Esophagus squamous epithelium (tissue), 5 donors: Measurements from ENCODE around the gene LAMP1. TPM values are rescaled to one million over a fixed set of nuclear protein-coding genes. Genes with fewer than 3 reads are reported as not detected.

ENCODE experiments used
- DNase-seq: peaks from one replicate; lab custom pipeline; 2025; lab: John Stamatoyannopoulos, UW
- H3K27ac ChIP-seq, 4 donors: fragments of 200-600 bp; sonication (generic); one replicate each; pipeline ENCODE4 v1.5.1; 2016 to 2019; ENCODE audit warnings: mild to moderate bottlenecking in 1 of 4
- H3K27me3 ChIP-seq, 4 donors: fragments of 200-600 bp; sonication (generic); 1 replicate in 3 of 4; 2 replicates in 1 of 4; pipeline versions ENCODE4 v1.5.1 to v1.6.0; 2017 to 2021; ENCODE audit warnings: antibody characterized with exemption in 1 of 4
- H3K36me3 ChIP-seq, 3 donors: fragments of 200-600 bp; sonication (generic); one replicate each; pipeline ENCODE4 v1.5.1; 2016 to 2019
- H3K4me1 ChIP-seq, 3 donors: fragments of 200-600 bp; sonication (generic); one replicate each; pipeline ENCODE4 v1.5.1; 2017 to 2019
- H3K4me3 ChIP-seq, 4 donors: fragments of 200-600 bp; sonication (generic); 1 replicate in 3 of 4; 2 replicates in 1 of 4; pipeline ENCODE4 v1.5.1; 2016 to 2019; ENCODE audit warnings: mild to moderate bottlenecking in 2 of 4, moderate library complexity in 1 of 4
- H3K9me3 ChIP-seq, 3 donors: fragments of 200-600 bp; sonication (generic); one replicate each; pipeline ENCODE4 v1.5.1; 2016 to 2019
- CTCF ChIP-seq, 6 experiments: fragments of 450-650 bp in 4 of 6; fragments of 200-600 bp in 2 of 6; sonication (generic) in 2 of 6; IDR thresholded peaks; one replicate each; pipeline ENCODE4 v1.5.1; 2016 to 2019; ENCODE audit warnings: antibody characterized with exemption in 6 of 6, mild to moderate bottlenecking in 4 of 6, moderate library complexity in 4 of 6
- POLR2A ChIP-seq, 4 donors: fragments of 450-650 bp; IDR thresholded peaks; one replicate each; pipeline ENCODE4 v1.6.1; 2017; ENCODE audit warnings: antibody characterized with exemption in 4 of 4, mild to moderate bottlenecking in 4 of 4, moderate library complexity in 3 of 4
- WGBS, 2 donors: methylation state at CpG; one replicate each; pipeline ENCODE4 v1.1.5; 2018; 5-methylcytosine and 5-hydroxymethylcytosine counted together
- intact Hi-C: fragments of 100-400 bp; cut with DNase I; formaldehyde crosslinking; loops from one replicate; pipeline ENCODE4 v1.15.0; 2022
- total RNA-seq, 4 donors: library from RNA; depleted of rRNA; stranded (reverse); fragments of >200 nt; gene quantifications; one replicate each; pipeline ENCODE4 v1.1.0, GENCODE V29; 2016
- donor health status: DM: yes; HTN: yes; CAD: no.

The LAMP1 gene
- total RNA-seq, 4 donors from 2014 or later, result 95.4 to 153 (median 123) TPM

GRCh38 chr13:113337556-113337955, 40.5 kb downstream of the LAMP1 start:
- no peak overlapping the region for H3K4me3 ChIP-seq
- no peak for DNase-seq
- 48 to 76% methylated on average over 4 to 10 of the region's 17 CpGs for WGBS, 2 donors
- H3K9me3 ChIP-seq, result no peaks in the 10 kb centered on the region
- intact Hi-C loops, result loop anchor here (5.0 kb wide), 1 partner anchor 70 kb away; no protein-coding TSS in a partner anchor
- H3K27ac ChIP-seq, result no peak overlapping the region
- H3K4me1 ChIP-seq, result no peaks in the 10 kb centered on the region
- TF ChIP-seq POLR2A (IDR thresholded peaks at IDR 0.05) (no peak), CTCF (IDR thresholded peaks at IDR 0.05) (no peak)
- no peaks in the 10 kb centered on the region for H3K27me3 ChIP-seq
- H3K36me3 ChIP-seq, result peaks cover 0 to 50% (median 0%) of the 10 kb centered on the region in 3 donors

GRCh38 chr13:113337976-113338375, 40.9 kb downstream of the LAMP1 start:
- Histone ChIP-seq H3K9me3 (no peaks in the 10 kb centered on the region), H3K27ac (no peak overlapping the region), H3K4me3 (no peak overlapping the region), H3K4me1 (no peaks in the 10 kb centered on the region), H3K27me3 (no peaks in the 10 kb centered on the region), H3K36me3 (peaks cover 0 to 54% (median 1%) of the 10 kb centered on the region in 3 donors)
- no peak for TF ChIP-seq CTCF (IDR thresholded peaks at IDR 0.05)
- no peak for TF ChIP-seq POLR2A (IDR thresholded peaks at IDR 0.05)
- WGBS, 2 donors, result 94 to 97% methylated on average over 9 to 17 of the region's 20 CpGs
- intact Hi-C loops, result loop anchor here (5.0 kb wide), 1 partner anchor 71 kb away; no protein-coding TSS in a partner anchor
- no peak for DNase-seq

GRCh38 chr13:113338451-113338850, 41.4 kb downstream of the LAMP1 start:
- Histone ChIP-seq H3K4me3 (no peak overlapping the region), H3K36me3 (peaks cover 0 to 59% (median 5%) of the 10 kb centered on the region in 3 donors), H3K9me3 (no peaks in the 10 kb centered on the region), H3K27ac (no peak overlapping the region), H3K4me1 (no peaks in the 10 kb centered on the region), H3K27me3 (no peaks in the 10 kb centered on the region)
- intact Hi-C loops, result loop anchor here (5.0 kb wide), 1 partner anchor 71 kb away; no protein-coding TSS in a partner anchor
- TF ChIP-seq POLR2A (IDR thresholded peaks at IDR 0.05), result no peak
- no peak for TF ChIP-seq CTCF (IDR thresholded peaks at IDR 0.05)
- WGBS, 2 donors, result 58 to 78% methylated on average over 10 to 13 of the region's 15 CpGs
- no peak for DNase-seq

GRCh38 chr13:113342820-113343691, 46.0 kb downstream of the LAMP1 start:
- Histone ChIP-seq H3K27ac (no peak overlapping the region), H3K4me3 (no peak overlapping the region), H3K36me3 (peaks cover 0 to 74% (median 14%) of the 10 kb centered on the region in 3 donors), H3K27me3 (no peaks in the 10 kb centered on the region), H3K9me3 (no peaks in the 10 kb centered on the region), H3K4me1 (no peaks in the 10 kb centered on the region)
- DNase-seq, result no peak
- intact Hi-C loops, result no loop called here
- 84 to 89% methylated on average over 22 to 28 of the region's 34 CpGs for WGBS, 2 donors
- TF ChIP-seq CTCF (IDR thresholded peaks at IDR 0.05), result no peak

GRCh38 chr13:113343692-113343968, 46.6 kb downstream of the LAMP1 start:
- no peaks in the 10 kb centered on the region for H3K9me3 ChIP-seq
- TF ChIP-seq CTCF (IDR thresholded peaks at IDR 0.05), result no peak
- no peak for TF ChIP-seq POLR2A (IDR thresholded peaks at IDR 0.05)
- intact Hi-C loops, result no loop called here
- WGBS, 2 donors, result 87 to 97% methylated on average over 3 to 5 of the region's 7 CpGs
- peaks cover 0 to 74% (median 16%) of the 10 kb centered on the region in 3 donors for H3K36me3 ChIP-seq
- no peak overlapping the region for H3K4me3 ChIP-seq
- H3K27me3 ChIP-seq, result no peaks in the 10 kb centered on the region
- no peak for DNase-seq
- no peak overlapping the region for H3K27ac ChIP-seq
- H3K4me1 ChIP-seq, result no peaks in the 10 kb centered on the region
